Vagina (tissue), 2 donors: Measurements from ENCODE around the gene TNFRSF18.

Source experiments
- CTCF ChIP-seq, 3 experiments: fragments of 450-650 bp in 2 of 3; fragments of 200-600 bp in 1 of 3; sonication (generic) in 1 of 3; IDR thresholded peaks; one replicate each; pipeline ENCODE4 v1.5.1; 2017 to 2019; ENCODE audit warnings: antibody characterized with exemption in 3 of 3, mild to moderate bottlenecking in 2 of 3, moderate library complexity in 2 of 3
- POLR2A ChIP-seq, 2 donors: fragments of 450-650 bp; IDR thresholded peaks; one replicate each; pipeline ENCODE4 v1.6.1; 2017; ENCODE audit warnings: antibody characterized with exemption in 2 of 2, mild to moderate bottlenecking in 2 of 2, moderate library complexity in 2 of 2
- POLR2AphosphoS5 ChIP-seq, 2 donors: sonication (generic); formaldehyde crosslinking; IDR thresholded peaks; one replicate each; pipeline ENCODE4 v1.9.0; 2017; ENCODE audit warnings: antibody characterized with exemption in 2 of 2, mild to moderate bottlenecking in 2 of 2, low read depth in 1 of 2; ENCODE audit not compliant: insufficient read depth in 1 of 2

- TF ChIP-seq CTCF (IDR thresholded peaks at IDR 0.05), result no peak
- TF ChIP-seq POLR2A (IDR thresholded peaks at IDR 0.05), result no peak
- TF ChIP-seq POLR2AphosphoS5 (IDR thresholded peaks at IDR 0.05; ENCODE audit: insufficient read depth in 1 of 2, low read depth in 1 of 2), result no peak
These were observed 35.2 kb downstream of the TNFRSF18 start for GRCh38 chr1:1171161-1171545.
